Fibroblast of skin of right biceps (primary cell): ENCODE measurements around the gene CST7.

ENCODE experiments used
- DNase-seq: peaks from one replicate; pipeline ENCODE4 v3.0.0-alpha.2; 2013

CST7 gene

DNA sequence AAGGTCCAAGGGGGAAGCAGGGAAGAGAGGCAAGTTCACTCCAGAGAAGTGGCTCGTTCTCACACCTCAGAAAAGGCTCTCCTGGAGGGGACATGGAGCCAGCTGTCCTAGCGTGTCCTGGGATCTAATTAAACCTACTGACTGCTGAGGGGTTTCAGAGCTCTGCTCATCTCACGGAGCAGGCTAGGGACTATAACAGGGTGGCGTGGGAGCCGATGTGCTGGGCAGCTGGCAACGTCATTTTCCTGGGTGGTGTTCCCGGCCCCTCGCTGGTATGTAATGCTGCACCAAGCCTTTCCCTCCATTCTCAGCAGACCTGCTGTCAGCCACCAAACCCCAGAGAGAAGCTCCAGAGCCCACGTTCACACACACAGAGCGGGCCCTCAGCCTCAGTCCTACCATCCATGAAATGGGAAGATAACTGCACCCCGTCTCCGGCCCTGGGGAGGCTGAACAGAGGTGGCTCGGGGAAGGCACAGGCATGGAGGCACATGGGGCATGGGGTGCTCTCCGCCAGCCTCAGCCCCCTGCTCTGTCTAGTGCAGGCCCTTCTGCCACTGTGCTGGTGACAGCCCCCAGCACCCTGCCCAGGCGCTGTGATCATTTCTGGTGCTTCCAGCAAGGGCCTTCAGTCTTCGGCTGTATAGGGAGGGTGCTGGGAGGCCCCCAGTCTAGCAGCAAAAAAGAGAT, 1.9 kb downstream of the CST7 start:
- no peak for DNase-seq

GRCh38 chr20:24951536-24952083, 2.5 kb downstream of the CST7 start:
- DNase-seq, result no peak

GRCh38 chr20:24952376-24953208, 3.5 kb downstream of the CST7 start:
- DNase-seq, result no peak

- no peak for DNase-seq
Observed at GRCh38 chr20:24953209-24953575, 4.1 kb downstream of the CST7 start.

DNA sequence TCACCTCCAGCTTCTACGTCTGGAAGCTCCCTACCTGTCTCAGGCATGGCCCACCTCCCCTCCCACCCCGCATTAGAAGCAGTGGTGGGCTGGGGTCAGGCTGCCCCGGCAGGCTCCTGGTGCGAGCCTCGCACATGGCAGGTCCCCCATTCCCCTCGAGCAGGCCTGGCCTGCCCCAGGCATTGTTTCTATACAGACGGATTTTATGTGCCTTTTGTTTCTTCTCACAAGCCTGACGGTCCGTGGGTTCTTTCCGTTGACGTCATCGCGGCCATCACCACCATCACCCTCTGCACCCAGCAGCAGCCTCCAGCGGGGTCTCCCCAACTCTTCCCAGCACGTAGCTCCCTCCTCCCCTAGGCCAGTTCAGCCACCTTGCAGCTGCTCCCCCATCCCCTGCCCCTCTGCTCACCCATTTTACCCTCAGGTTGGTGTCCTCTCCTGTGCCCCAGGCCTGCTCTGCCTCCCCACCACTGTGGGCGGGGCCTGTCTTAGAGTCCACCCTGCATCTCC, 4.6 kb downstream of the CST7 start:
- DNase-seq, result no peak

DNA sequence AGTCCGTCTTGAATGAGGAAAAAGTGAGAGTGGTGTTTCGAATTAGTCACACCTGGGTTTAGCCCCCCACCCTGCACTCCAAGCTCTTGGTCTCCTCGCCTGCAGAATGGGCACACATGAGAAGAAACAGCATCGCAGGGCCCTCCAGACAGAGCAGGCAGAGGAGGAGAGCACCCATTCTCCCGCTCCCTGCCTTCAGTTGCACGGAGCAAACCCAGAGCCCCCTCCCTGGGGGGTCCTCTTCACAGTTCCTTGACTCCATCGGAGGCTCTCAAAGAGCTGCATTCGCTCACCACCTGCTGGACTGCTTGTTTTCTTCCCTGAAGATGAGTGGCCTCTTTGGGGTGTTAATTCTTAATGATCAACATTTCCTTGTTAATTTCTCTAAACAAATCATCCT, 5.1 kb downstream of the CST7 start:
- no peak for DNase-seq

- no peak for DNase-seq
Observed at GRCh38 chr20:24954566-24954965, 5.5 kb downstream of the CST7 start.

DNA sequence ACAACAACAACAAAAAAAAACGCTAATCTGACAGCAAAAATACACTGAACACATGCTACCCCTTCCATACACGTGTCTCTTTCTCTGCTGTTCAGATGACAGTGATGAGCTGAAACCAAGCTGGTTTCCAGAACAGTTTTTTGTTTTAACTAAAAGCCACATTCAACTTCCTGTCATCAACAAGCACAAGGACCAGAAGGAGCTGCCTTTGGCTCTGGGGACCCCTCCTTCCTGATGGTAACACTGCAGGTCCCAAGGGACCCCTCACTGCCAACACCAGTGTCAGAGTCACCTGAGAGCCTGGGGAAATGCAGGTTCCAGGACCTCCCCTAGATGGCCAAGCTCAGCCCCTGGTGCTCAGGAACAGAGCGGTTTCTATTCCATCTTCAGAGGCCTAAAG, 6.0 kb downstream of the CST7 start:
- no peak for DNase-seq

DNA sequence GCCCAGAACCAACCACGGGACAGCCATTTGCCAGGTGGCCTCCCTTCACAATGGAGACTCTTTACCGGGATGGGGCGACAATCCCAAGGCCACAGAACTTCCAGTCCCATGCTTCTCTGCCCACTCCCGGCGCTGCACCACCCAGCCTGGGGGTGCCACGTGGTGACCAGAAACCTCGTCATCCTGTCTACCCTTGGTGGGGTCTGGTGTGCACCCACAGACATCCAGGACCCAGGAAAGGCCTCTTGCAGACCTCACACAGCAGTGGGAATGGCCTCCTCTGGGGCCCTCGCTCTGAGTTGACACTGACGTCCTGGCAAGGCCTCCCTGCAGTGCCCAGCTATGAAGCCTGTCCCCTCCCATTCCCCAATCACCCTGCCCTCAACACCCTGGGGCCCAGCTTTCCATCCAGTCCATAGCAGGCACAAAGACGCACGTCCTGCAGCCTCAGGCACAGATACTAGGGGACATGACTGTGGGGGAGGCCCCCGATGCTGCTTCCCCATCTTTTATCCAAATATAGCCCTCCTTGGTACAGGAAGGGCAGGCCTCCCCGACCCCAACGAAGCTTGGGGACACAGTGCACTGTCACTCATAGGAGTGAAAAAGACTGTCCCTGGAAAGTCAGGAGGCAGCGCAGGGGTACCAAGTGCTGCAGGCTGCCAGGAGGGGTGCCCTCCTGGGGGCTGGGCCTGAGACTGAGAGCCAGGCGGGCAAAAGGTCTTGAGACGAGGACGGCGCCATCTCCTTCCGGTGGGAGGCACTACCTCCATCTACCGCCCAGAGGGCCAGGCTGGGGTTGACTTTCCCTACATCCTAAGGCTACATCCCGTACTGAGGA, 7.2 kb downstream of the CST7 start:
- no peak for DNase-seq

- no peak for DNase-seq
Observed at GRCh38 chr20:24957326-24958016, 8.4 kb downstream of the CST7 start.

- DNase-seq, result no peak
Observed at GRCh38 chr20:24958506-24959385, 9.7 kb downstream of the CST7 start.

DNA sequence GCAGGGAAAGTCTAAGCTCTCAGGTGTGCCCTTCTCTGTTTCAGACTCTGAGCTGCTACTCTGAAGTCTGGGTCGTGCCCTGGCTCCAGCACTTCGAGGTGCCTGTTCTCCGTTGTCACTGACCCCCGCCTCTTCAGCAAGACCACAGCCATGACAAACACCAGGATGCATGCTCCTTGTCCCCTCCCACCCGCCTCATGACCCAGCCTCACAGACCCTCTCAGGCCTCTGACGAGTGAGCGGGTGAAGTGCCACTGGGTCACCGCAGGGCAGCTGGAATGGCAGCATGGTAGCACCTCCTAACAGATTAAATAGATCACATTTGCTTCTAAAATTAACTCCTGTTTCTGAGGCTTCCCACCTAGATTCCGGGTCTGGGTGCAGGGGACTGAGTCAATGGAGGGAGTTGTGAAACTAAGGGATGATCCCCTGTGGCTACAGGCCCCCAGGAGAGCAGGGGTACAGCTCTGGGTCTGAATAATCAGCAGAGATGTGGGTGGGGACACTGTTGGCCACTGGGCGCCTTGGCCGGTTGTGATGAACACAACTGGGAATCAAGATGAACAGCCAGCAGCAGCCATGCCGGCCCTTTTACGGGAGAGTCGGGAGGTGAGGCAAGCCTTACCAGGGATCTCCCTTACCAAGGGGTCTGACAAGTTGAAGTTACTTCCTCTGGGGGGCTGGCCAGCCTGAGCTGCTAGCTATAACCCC, 10.7 kb downstream of the CST7 start:
- no peak for DNase-seq

- no peak for DNase-seq
Observed at GRCh38 chr20:24960302-24960801, 11.3 kb downstream of the CST7 start.

- no peak for DNase-seq
Observed at GRCh38 chr20:24960861-24961260, 11.8 kb downstream of the CST7 start.

- DNase-seq, result no peak
Observed at GRCh38 chr20:24961384-24962181, 12.5 kb downstream of the CST7 start.

- DNase-seq, result no peak
Observed at GRCh38 chr20:24962182-24962492, 13.1 kb downstream of the CST7 start.

GRCh38 chr20:24962510-24962909, 13.4 kb downstream of the CST7 start:
- DNase-seq, result no peak

DNA sequence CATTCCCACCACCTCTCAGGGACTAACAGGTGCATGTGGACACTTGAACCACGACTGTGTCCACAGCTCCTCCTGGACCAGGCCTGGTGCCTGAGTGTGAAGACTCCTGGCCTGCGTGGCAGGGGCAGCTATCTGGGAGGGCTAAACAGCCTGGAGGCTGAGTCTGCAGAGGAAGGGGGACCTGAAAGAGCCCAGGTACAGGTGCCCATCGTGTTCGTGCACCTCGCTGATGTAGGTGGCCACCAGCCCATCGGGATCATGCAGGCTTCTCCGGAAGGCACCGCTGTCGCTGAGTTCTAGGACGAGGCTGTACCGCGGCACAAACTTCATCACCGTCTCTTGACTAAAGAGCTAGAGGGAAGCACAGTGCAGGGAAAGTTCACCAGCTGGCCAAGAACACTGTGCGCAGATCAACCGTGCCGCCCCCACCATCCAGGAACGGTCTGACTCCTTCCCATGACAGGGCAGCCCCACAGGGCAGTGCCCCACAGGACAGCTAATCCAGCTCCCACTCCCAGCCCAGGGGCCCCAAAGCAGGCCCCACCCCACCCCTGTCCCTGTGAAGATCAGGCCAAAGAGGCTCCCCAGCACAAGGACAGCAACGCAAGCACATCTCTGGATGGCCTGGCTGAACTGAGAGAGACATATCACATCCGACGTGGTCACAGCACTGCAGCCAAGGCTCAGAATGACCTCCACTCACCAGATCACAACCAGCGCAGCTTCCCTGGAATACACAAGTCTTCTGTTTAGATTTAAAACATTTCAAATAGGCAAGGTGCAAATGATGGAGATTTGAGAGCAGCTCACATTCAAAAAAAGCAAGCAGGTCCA, 14.8 kb downstream of the CST7 start:
- DNase-seq, result no peak

- no peak for DNase-seq
Observed at GRCh38 chr20:24964506-24964840, 15.4 kb downstream of the CST7 start.
